ENCODE data around the gene LCN6.
"Not testable (repeated sequence)": the region's sequence is repeated elsewhere in the genome, so short reads cannot be mapped to it uniquely, and the experiment has no call there.

Gene LCN6

GRCh38 chr9:136784249-136784996 lies 36.1 kb upstream of the LCN6 start:
- peak; percentile 29 for DNase-seq (ENCODE audit: low spot score)

GRCh38 chr9:136782452-136782851 lies 34.1 kb upstream of the LCN6 start:
- no peak for DNase-seq (ENCODE audit: low spot score)

DNA sequence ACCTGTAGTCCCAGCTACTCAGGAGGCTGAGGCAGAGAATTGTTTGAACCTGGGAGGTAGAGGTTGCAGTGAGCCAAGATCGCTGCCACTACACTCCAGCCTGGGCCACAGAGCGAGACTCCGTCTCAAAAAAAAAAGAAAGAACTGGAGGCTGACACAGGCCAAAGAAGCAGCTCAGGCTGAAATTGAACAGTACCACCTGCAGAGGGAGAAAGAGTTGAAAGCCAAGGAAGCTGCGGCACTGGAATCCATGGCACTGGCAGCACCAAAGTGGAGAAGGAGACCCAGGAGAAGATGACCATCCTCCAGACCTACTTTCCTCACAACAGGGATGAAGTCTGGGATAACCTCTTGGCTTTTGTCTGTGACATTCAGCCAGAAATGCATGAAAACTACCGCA lies 31.5 kb upstream of the LCN6 start:
- DNase-seq (ENCODE audit: low spot score), result no peak

DNA sequence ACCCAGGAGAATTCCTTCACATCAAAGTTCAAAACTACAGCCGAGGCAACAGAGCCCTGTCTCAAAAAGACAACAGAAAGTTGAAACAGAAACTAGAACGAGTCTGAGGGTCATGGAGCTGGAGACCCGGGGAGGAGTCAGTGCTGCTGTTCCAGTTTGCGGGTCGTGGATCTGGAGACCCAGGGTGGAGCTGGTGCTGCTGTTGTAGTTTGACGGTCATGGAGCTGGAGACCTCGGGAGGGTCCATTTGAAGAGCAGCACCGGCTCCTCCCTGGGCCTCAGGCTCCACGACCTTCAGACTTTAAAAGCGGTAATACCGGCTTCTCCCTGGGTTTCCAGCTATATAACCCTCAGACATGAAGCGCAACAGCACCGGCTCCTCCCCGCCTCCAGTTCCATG lies 29.0 kb upstream of the LCN6 start:
- DNase-seq (ENCODE audit: low spot score), result no peak

DNA sequence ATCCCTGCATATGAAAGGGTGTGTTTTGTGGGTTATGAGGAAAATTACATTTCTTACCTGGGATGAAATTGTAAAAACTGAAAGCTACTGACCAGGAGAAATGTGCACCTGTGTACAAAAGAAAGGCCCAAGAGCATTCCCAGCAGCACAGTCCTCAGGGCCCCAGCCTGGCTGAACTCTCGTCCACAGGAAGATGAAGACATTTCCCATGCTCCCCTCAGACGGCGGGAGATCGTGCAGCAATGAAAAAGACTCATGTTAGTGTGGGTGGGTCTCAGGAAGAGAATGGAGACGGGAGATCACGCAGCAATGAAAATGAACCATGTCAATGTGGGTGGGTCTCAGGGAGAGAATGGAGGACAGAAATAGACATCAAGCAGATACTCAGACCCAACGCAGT lies 28.6 kb upstream of the LCN6 start:
- DNase-seq (ENCODE audit: low spot score), result no peak

GRCh38 chr9:136775191-136775590 lies 26.9 kb upstream of the LCN6 start:
- no peak for DNase-seq (ENCODE audit: low spot score)

DNA sequence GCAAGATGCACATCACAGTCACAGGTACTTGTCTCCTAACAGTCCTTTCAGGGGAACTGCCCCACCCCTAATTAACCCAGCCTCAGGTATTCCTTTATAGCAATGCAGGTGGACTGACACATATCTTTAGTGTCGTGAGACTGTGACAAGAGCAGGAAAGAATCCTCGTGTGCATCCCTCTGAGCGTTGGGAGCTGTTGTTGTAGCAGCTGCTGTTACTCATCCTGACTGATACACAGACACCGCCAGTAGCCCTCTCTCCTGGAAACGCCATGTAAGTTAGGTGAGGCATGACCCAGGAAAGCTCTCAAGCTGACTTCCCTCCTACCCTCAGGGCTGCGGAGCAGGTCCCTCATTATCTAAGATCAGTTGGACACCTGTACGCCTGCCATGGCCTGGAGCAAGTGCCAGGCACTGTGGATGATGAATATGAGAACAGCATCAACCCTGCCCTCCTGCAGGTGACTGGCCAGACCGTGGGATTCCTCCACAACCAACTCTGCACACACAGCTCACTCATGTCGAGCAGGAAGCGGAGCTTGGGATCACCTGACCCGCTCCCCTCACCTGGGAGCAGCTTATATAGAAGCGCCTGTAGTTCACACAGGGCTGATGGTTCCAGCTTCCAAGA lies 26.2 kb upstream of the LCN6 start:
- no peak for DNase-seq (ENCODE audit: low spot score)

DNA sequence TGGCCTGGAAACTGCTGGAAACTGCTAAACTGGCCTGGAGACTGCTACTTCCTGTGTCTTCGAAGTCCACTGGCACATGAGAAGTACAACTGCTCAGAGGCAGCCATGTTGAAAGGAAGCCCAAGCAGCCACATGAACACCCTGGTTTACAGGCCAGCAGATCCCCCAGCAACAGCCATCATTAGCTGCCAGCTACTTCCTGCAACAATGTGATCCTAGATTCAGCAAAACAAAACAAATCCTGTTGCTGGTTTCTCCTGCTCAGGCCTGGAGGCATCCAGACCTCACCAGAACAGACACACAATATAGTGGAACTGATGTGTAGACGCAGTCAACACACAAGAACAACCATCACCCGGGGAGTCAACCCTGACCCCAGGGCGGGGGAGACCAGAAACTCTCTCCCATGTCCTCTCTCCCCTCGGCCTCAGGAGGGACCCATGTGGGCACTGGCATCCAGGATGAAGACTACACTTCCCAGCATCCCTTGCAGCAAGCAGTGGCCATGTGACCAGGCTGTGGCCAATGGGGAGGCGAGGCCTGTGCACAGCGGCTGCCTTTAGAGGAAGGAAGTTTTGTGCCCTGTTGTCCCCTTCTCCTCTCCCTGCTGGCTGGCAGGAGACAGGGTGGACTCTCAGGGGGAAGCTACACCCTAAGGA lies 25.2 kb upstream of the LCN6 start:
- DNase-seq (ENCODE audit: low spot score), result peak; percentile 19

DNA sequence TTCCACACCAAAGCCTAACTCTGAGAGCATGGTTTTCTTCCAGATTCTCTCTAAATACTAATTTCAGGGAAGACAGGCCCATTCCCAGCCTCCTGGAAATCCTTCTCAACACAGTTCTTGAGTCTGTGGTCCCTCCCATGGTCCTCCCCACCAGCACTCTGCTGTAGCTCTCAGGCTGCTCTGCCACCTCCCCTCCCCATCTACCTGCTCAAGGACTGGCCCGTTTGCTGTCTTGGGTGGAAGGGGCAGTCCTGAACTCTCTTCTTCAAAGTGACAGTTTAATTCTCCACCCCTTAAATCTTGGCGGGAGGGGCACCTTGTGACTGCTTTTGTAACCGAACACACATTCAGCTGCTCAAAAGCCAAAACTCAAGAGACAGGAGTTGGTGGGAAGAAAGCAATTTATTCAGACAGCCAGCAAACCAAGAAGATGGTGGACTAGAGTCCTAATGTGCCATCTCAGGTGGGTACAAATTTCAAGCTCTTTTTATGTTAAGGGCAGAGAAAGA lies 23.6 kb upstream of the LCN6 start:
- no peak for DNase-seq (ENCODE audit: low spot score)

DNA sequence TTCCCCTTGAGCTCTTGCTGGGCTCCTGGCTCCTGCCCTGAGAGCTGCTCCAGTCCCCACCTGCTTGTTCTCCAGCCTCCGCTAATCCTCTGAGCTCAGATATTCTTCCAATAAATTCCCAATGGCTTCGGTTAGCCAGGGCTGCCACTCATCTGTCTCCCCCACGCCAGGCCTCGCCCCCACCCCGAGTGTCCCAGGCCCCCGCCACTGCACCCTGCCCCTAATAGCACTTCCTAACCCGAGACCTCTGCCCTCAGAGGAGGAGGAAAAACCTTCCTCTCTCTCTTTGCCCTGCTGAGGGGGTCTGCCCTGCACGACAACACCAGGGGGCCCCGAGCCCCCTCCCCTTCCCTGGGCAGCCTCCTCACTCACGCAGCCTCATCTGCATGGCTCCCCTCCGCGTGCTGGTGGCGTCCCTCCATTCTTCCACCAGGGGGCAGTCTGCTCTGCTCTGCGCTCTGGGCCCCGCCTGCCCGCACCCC lies 21.4 kb upstream of the LCN6 start:
- peak; percentile 32 for DNase-seq (ENCODE audit: low spot score)

DNA sequence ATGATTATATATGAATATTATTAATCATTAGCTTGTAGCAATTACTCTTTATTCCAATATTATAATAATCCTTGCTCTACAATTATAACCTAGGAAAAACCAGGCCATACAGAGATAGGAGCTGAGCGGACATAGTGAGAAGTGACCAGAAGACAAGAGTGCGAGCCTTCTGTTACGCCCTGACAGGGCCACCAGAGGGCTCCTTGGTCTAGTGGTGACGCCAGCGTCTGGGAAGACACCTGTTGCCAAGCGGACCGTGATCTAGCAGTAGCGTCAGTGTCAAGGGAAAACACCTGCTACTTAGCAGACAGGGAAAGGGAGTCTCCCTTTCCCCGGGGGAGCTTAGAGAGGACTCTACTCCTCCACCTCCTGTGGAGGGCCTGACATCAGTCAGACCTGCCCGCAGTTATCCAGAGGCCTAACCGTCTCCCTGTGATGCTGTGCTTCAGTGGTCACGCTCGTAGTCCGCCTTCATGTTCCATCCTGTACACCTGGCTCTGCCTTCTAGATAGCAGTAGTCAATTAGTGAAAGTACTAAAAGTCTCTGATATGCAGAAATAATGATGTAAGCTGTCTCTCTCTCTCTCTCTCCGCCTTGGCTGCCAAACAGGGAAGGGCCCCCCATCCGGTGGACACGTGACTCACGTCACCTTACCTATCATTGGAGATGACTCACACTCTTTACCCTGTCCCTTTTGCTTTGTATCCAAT lies 18.2 kb upstream of the LCN6 start:
- not testable (repeated sequence) for DNase-seq (ENCODE audit: low spot score)

- DNase-seq (ENCODE audit: low spot score), result not testable (repeated sequence)
Measured at GRCh38 chr9:136765745-136766409, 17.6 kb upstream of the LCN6 start.

DNA sequence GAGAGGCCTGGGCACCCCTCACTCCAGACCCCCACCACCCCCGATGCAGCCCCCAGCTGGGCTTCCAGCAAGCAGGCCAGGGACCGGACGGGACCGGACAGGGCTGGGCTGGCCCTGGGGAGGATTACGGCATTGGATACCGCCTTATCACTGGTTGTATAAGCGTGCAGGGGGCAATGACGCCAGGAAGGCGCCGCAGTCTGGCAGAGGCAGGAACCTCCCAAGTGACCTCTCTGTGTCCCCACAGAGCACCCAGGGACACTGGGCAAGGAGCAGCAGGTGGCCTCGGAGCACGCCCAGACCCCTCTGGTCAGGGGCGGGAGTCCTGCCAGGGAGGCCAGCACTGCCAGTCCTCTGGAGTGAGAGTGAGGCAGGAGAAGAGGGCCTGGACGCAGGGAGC lies 16.7 kb upstream of the LCN6 start:
- no peak for DNase-seq (ENCODE audit: low spot score)

DNA sequence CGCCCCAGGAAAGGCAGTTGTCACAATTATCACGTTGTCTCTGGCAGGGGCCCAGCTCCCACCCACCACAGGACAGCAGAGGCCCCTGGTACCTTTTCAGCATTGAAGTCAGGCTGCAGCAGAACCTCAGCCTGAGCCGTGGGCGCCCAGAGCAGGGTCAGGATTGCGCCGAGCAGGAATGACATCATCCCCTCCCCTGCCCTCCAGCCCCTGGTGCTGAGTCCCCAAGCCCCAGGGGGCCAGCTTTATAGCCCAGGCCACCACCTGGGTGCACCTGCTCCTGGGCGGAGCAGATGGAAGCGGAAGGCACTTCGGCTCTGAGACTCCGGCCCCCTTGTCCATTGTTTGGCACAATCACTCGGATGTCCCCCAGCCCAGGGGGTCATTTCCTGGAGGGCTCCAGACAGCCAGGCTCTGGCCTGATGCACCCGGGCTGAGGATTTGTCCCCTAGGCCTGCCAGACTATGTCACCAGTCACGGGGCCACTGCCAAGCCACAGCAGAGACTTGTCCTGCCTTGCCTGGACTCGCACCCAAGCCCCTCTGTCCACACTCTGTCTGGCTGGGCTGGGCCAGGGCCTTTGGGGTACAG lies 16.1 kb upstream of the LCN6 start, which contains the start of gene LCN15:
LCN15 (minus strand) TSS at position 218 of the 591 bp plus-strand sequence; CDS start at position 188, 30 bp downstream.
- no peak for DNase-seq (ENCODE audit: low spot score)

GRCh38 chr9:136763649-136764035 lies 15.3 kb upstream of the LCN6 start:
- no peak for DNase-seq (ENCODE audit: low spot score)

DNA sequence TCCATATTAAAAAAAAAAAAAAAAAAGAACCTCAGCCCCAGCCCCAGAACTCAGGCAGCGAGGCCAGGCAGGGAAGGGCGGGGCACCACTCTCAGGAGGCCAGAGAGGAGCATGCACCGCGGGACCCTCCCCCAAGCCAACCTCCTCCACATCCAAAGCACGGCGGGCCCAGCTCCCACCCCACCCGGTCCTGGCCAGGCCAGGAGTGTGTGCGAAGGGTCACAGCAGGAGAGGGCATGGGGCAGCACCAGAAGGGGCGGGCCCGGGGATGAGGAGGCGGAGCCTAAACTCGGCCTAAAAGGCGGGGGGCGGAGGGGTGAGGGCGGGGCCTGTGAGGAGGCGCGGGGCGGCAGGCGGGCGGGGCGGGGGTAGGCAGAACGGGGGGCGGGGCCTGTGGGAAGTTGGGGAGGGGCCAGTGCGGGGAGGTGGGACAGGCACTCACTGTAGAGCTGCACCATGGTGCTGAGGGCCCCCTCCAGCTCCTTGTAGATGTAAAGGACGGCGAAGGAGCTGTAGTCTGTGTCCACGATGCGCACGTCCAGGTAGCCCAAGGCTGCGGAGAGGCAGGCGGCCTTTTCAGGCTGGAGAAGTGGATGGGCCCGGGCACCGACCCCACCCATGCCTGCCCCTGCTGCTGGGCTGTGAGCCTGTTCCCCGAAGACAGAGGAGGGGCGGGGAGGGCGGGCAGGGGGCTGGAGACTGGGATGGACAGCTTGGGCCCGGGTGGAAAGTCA lies 14.8 kb upstream of the LCN6 start:
- DNase-seq (ENCODE audit: low spot score), result no peak

DNA sequence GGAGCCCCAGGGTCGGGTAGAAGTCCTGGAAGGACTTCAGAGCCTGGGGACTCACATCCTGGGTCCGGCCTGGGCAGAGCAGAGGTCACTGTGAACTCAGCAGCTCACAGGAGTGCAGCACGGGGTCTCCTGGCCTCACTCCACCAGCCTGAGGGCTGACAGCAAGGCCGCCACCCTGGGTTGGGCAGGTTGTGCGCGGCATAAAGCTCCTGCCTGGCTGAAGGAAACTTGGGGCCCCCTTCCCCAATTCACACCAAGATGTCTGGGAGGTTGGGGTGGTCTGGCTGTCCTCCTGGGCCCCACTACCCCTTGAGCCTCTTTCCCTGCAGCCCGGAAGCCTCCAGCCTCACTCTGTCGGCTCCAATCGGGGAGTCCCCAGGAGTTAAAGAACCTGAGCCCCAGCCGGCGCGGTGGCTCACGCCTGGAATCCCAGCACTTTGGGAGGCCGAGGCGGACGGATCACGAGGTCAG lies 13.9 kb upstream of the LCN6 start:
- DNase-seq (ENCODE audit: low spot score), result no peak

DNA sequence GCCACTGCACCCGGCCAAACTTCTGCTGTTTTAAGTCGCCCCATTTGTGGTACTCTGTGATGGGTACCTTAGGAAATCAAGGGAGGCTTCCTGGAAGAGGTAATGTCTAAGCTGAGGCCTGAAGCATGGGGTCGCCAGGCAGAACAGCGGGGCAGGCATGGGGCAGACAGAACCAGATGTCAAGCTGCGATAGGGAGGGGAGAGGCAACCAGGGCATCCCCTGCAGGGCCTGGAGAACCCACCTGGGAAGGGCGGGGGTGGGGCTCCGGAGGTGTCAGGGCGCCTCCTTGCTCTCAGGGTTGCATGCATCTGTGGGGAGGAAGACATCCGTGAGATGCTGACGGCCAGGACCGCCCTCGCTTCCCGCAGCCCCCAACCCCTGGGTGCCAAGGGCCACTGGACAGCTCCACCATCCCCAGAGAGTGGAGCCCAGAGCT lies 13.2 kb upstream of the LCN6 start:
- no peak for DNase-seq (ENCODE audit: low spot score)

GRCh38 chr9:136760834-136761544 lies 12.7 kb upstream of the LCN6 start:
- peak; percentile 74 for DNase-seq (ENCODE audit: low spot score)

GRCh38 chr9:136760424-136760823 lies 12.1 kb upstream of the LCN6 start:
- DNase-seq (ENCODE audit: low spot score), result no peak

Data from AG08395 (cell line).